Kidney epithelial cell (primary cell): ENCODE measurements around the gene FILIP1L. TPM values are rescaled to one million over a fixed set of nuclear protein-coding genes. Genes with fewer than 3 reads are reported as not detected.

Source experiments
- DNase-seq: peaks from one replicate; pipeline ENCODE4 v3.0.0-alpha.2; 2010; ENCODE audit warnings: low read depth
- H3K27me3 ChIP-seq: 2 replicates; pipeline ENCODE4 v1.6.0; 2011; ENCODE audit warnings: low read length; ENCODE audit not compliant: control insufficient read depth, insufficient read depth
- H3K36me3 ChIP-seq: 2 replicates; pipeline ENCODE4 v1.5.1; 2011; ENCODE audit warnings: low read length; ENCODE audit not compliant: control insufficient read depth, insufficient read depth
- H3K4me3 ChIP-seq: 2 replicates; pipeline ENCODE4 v1.5.1; 2011; ENCODE audit warnings: low read depth, mild to moderate bottlenecking, control low read depth, low read length
- CTCF ChIP-seq: IDR thresholded peaks from 2 replicates; pipeline ENCODE4 v1.5.1; 2011; ENCODE audit warnings: mild to moderate bottlenecking, moderate library complexity, low read length, control low read depth, inconsistent platforms; ENCODE audit not compliant: insufficient read depth, poor library complexity, severe bottlenecking
- total RNA-seq: library from RNA; depleted of rRNA; stranded (reverse); fragments of >200 nt; gene quantifications from 2 replicates; pipeline ENCODE4 v1.2.3, GENCODE V29; 2015

Gene FILIP1L
- total RNA-seq, 1 donor from 2014 or later = 15.6 TPM

GRCh38 chr3:100103558-100104441, 10.5 kb downstream of the FILIP1L start:
- Histone ChIP-seq H3K4me3 (no peak overlapping the region), H3K27me3 (no peaks in the 10 kb centered on the region), H3K36me3 (no peaks in the 10 kb centered on the region)
- DNase-seq = peak; percentile 38
- TF ChIP-seq CTCF = no peak

- no peak for TF ChIP-seq CTCF
- Histone ChIP-seq H3K27me3 (no peaks in the 10 kb centered on the region), H3K4me3 (no peak overlapping the region), H3K36me3 (no peaks in the 10 kb centered on the region)
- DNase-seq = no peak
These were observed 11.5 kb downstream of the FILIP1L start for GRCh38 chr3:100102757-100103156.

GRCh38 chr3:100100425-100100824, 13.9 kb downstream of the FILIP1L start:
- no peak for DNase-seq

GRCh38 chr3:100099621-100100020, 14.7 kb downstream of the FILIP1L start:
- Histone ChIP-seq H3K27me3 (no peaks in the 10 kb centered on the region), H3K36me3 (no peaks in the 10 kb centered on the region), H3K4me3 (no peak overlapping the region)
- no peak for TF ChIP-seq CTCF
- no peak for DNase-seq

More at GRCh38 chr3:100100425-100100824, 13.9 kb downstream of the FILIP1L start:
- no peaks in the 10 kb centered on the region for H3K36me3 ChIP-seq
- no peak overlapping the region for H3K4me3 ChIP-seq
- H3K27me3 ChIP-seq = no peaks in the 10 kb centered on the region
- TF ChIP-seq CTCF = no peak

GRCh38 chr3:100098784-100099070, 15.6 kb downstream of the FILIP1L start:
- no peaks in the 10 kb centered on the region for H3K36me3 ChIP-seq

More at GRCh38 chr3:100098784-100099070, 15.6 kb downstream of the FILIP1L start:
- no peak for TF ChIP-seq CTCF
- Histone ChIP-seq H3K27me3 (no peaks in the 10 kb centered on the region), H3K4me3 (no peak overlapping the region)
- DNase-seq = no peak
